Omental fat pad (tissue), 4 donors: ENCODE measurements around the gene ATF6. TPM values are rescaled to one million over a fixed set of nuclear protein-coding genes. Genes with fewer than 3 reads are reported as not detected.

Experiments used
- ATAC-seq: fragments of 150-250 bp; one replicate; pipeline ENCODE4 v1.9.1; 2016; ENCODE audit warnings: mild to moderate bottlenecking, moderate library complexity; ENCODE audit not compliant: low FRiP score
- DNase-seq: peaks from one replicate; pipeline ENCODE4 v3.0.0-alpha.2; 2019; ENCODE audit warnings: low spot score
- CTCF ChIP-seq, 3 donors: fragments of 450-650 bp; IDR thresholded peaks; one replicate each; pipeline ENCODE4 v1.5.1; 2016 to 2017; ENCODE audit warnings: antibody characterized with exemption in 3 of 3, mild to moderate bottlenecking in 3 of 3, moderate library complexity in 2 of 3
- total RNA-seq, 4 donors: library from RNA; depleted of rRNA; stranded (reverse); fragments of >200 nt; gene quantifications; one replicate each; pipeline ENCODE4 v1.1.0, GENCODE V29; 2016

Gene ATF6
- total RNA-seq, 4 donors from 2014 or later, result 30.9 to 38.0 (median 36.1) TPM

- no peak for TF ChIP-seq CTCF (IDR thresholded peaks at IDR 0.05)
- ATAC-seq, result no peak
Observed at GRCh38 chr1:161989108-161989507, 223.0 kb downstream of the ATF6 start.

GRCh38 chr1:161989786-161990185, 223.7 kb downstream of the ATF6 start:
- no peak for ATAC-seq
- DNase-seq, result no peak
- TF ChIP-seq CTCF (IDR thresholded peaks at IDR 0.05), result no peak

More at GRCh38 chr1:161989108-161989507, 223.0 kb downstream of the ATF6 start:
- DNase-seq, result no peak

GRCh38 chr1:161993576-161993975, 227.5 kb downstream of the ATF6 start:
- DNase-seq (no peak), ATAC-seq (no peak)
- no peak for TF ChIP-seq CTCF (IDR thresholded peaks at IDR 0.05)

- DNase-seq (no peak), ATAC-seq (no peak)
- no peak for TF ChIP-seq CTCF (IDR thresholded peaks at IDR 0.05)
Observed at GRCh38 chr1:161994175-161994668, 228.1 kb downstream of the ATF6 start.

GRCh38 chr1:161997152-161997551, 231.0 kb downstream of the ATF6 start:
- TF ChIP-seq CTCF (IDR thresholded peaks at IDR 0.05), result no peak
- ATAC-seq (no peak), DNase-seq (no peak)

GRCh38 chr1:161998811-161999210, 232.7 kb downstream of the ATF6 start:
- DNase-seq (no peak), ATAC-seq (no peak)
- TF ChIP-seq CTCF (IDR thresholded peaks at IDR 0.05), result no peak

- no peak for TF ChIP-seq CTCF (IDR thresholded peaks at IDR 0.05)
- DNase-seq, result no peak
- ATAC-seq, result no peak
Observed at GRCh38 chr1:161999301-162000052, 233.4 kb downstream of the ATF6 start.
